GM23338 (cell line): Measurements from ENCODE around the gene IQGAP2. TPM values are rescaled to one million over a fixed set of nuclear protein-coding genes. Genes with fewer than 3 reads are reported as not detected.

Source experiments
- ATAC-seq: fragments of 200-7000 bp; cut with Tn5 transposase; 3 replicates; pipeline ENCODE4 v1.9.1; 2020
- DNase-seq: peaks from one replicate; pipeline ENCODE4 v3.0.0-alpha.2; 2015; ENCODE audit warnings: low spot score
- H2AFZ ChIP-seq: fragments of 200-600 bp; sonication (generic); 2 replicates; pipeline ENCODE4 v1.8.0; 2016; ENCODE audit warnings: antibody characterized with exemption, mild to moderate bottlenecking, moderate library complexity
- H3F3A ChIP-seq: fragments of 200-600 bp; sonication (generic); replicated peaks from 2 replicates; pipeline ENCODE4 v1.8.0; 2017; ENCODE audit warnings: antibody characterized with exemption, mixed run types, low read depth
- H3K27ac ChIP-seq: fragments of 200-600 bp; sonication (generic); 2 replicates; pipeline ENCODE4 v1.6.1; 2016; ENCODE audit warnings: low read depth
- H3K27me3 ChIP-seq: fragments of 200-600 bp; sonication (generic); 2 replicates; pipeline ENCODE4 v1.8.0; 2016; ENCODE audit warnings: mild to moderate bottlenecking, mixed run types, moderate library complexity; ENCODE audit not compliant: insufficient read depth
- H3K36me3 ChIP-seq: fragments of 200-600 bp; sonication (generic); 2 replicates; pipeline ENCODE4 v1.8.0; 2016; ENCODE audit warnings: mild to moderate bottlenecking; ENCODE audit not compliant: insufficient read depth
- H3K4me1 ChIP-seq: fragments of 200-600 bp; sonication (generic); 2 replicates; pipeline ENCODE4 v1.8.0; 2016; ENCODE audit warnings: mild to moderate bottlenecking, moderate library complexity; ENCODE audit not compliant: insufficient read depth
- H3K4me2 ChIP-seq: fragments of 200-600 bp; sonication (generic); 2 replicates; pipeline ENCODE4 v1.7.1; 2017; ENCODE audit warnings: mixed run types
- H3K4me3 ChIP-seq: fragments of 200-600 bp; sonication (generic); 2 replicates; pipeline ENCODE4 v1.6.1; 2016; ENCODE audit warnings: mixed run types
- H3K79me2 ChIP-seq: fragments of 200-600 bp; sonication (generic); replicated peaks from 2 replicates; pipeline ENCODE4 v1.8.0; 2017; ENCODE audit warnings: mild to moderate bottlenecking; ENCODE audit not compliant: insufficient read depth
- H3K9me2 ChIP-seq: fragments of 200-600 bp; sonication (generic); 2 replicates; pipeline ENCODE4 v1.8.0; 2017; ENCODE audit not compliant: insufficient read depth
- H4K20me1 ChIP-seq: fragments of 200-600 bp; sonication (generic); replicated peaks from 2 replicates; pipeline ENCODE4 v1.8.0; 2017; ENCODE audit warnings: mild to moderate bottlenecking; ENCODE audit not compliant: insufficient read depth
- H3K27ac Mint-ChIP-seq: 2 replicates; pipeline ENCODE4 v1.8.0; 2020; ENCODE audit warnings: inconsistent platforms, mild to moderate bottlenecking, moderate library complexity, mixed read lengths
- H3K27me3 Mint-ChIP-seq: 3 replicates; pipeline ENCODE4 v1.8.0; 2022; ENCODE audit warnings: low read depth, mild to moderate bottlenecking, moderate library complexity, mixed read lengths, inconsistent platforms; ENCODE audit not compliant: insufficient read depth, poor library complexity
- H3K36me3 Mint-ChIP-seq: 3 replicates; pipeline ENCODE4 v1.8.0; 2021; ENCODE audit warnings: low read depth, mild to moderate bottlenecking, inconsistent platforms, moderate library complexity, mixed read lengths
- H3K4me1 Mint-ChIP-seq: 3 replicates; pipeline ENCODE4 v1.8.0; 2020; ENCODE audit warnings: mild to moderate bottlenecking, inconsistent platforms, mixed read lengths
- H3K4me3 Mint-ChIP-seq: 3 replicates; pipeline ENCODE4 v1.8.0; 2021; ENCODE audit warnings: moderate library complexity, mild to moderate bottlenecking, inconsistent platforms, mixed read lengths
- H3K9me3 Mint-ChIP-seq: 3 replicates; pipeline ENCODE4 v1.8.0; 2020; ENCODE audit warnings: moderate library complexity, mild to moderate bottlenecking, inconsistent platforms, mixed read lengths
- CREB1 ChIP-seq: fragments of 250-450 bp; sonication (Bioruptor Pico); IDR thresholded peaks from 2 replicates; pipeline ENCODE4 v1.5.0; 2020; ENCODE audit warnings: low read depth, mild to moderate bottlenecking, moderate library complexity
- CTCF ChIP-seq, 2 experiments: fragments of 200-600 bp in 1 of 2; sonication (generic) in 1 of 2; conservative IDR thresholded peaks; 2 replicates each; pipeline versions ENCODE4 v1.5.1 to v1.6.1; 2016 to 2017; ENCODE audit warnings: antibody characterized with exemption in 2 of 2, low read depth in 2 of 2, mild to moderate bottlenecking in 2 of 2, moderate library complexity in 1 of 2
- ETS1 ChIP-seq: IDR thresholded peaks from 2 replicates; pipeline ENCODE4 v1.6.1; 2016; ENCODE audit warnings: antibody characterized with exemption
- EZH2 ChIP-seq: fragments of 200-600 bp; sonication (generic); IDR thresholded peaks from one replicate; pipeline ENCODE4 v1.8.0; 2017; ENCODE audit warnings: antibody characterized with exemption, mild to moderate bottlenecking, low read depth; ENCODE audit not compliant: unreplicated experiment
- JUNB ChIP-seq: IDR thresholded peaks from one replicate; pipeline ENCODE4 v1.6.1; 2016; ENCODE audit warnings: antibody characterized with exemption; ENCODE audit not compliant: unreplicated experiment
- NANOG ChIP-seq: IDR thresholded peaks from 2 replicates; pipeline ENCODE4 v1.6.1; 2016; ENCODE audit warnings: antibody characterized with exemption, borderline replicate concordance
- POLR2AphosphoS5 ChIP-seq: IDR thresholded peaks from 2 replicates; pipeline ENCODE4 v1.6.1; 2016; ENCODE audit warnings: antibody characterized with exemption, low read depth
- STAT1 ChIP-seq: IDR thresholded peaks from one replicate; pipeline ENCODE4 v1.6.1; 2016; ENCODE audit warnings: antibody characterized with exemption; ENCODE audit not compliant: unreplicated experiment
- ZNF331 ChIP-seq: fragments of 250-450 bp; sonication (Bioruptor Pico); IDR thresholded peaks from 2 replicates; pipeline ENCODE4 v1.5.0; 2020; ENCODE audit warnings: low read depth, mild to moderate bottlenecking, moderate library complexity
- polyA plus RNA-seq: library from polyadenylated mRNA; unstranded; fragments of >200 nt; fragmentation: Nextera tagmentation; extraction: Ambion mirVana; gene quantifications from 2 replicates; pipeline ENCODE4 v1.2.1, GENCODE V29; 2016
- total RNA-seq: library from RNA; depleted of rRNA; stranded (reverse); fragments of >200 nt; shearing (Covaris generic); gene quantifications from 2 replicates; pipeline ENCODE4 v1.2.3, GENCODE V29; 2014
- TF ChIP-seq, protein P1 (sequence below): IDR thresholded peaks from one replicate; pipeline ENCODE4 v1.6.1; 2018; ENCODE audit warnings: antibody characterized with exemption; ENCODE audit not compliant: unreplicated experiment
- TF ChIP-seq, protein P2 (sequence below): fragments of 250-450 bp; sonication (Bioruptor Pico); IDR thresholded peaks from 2 replicates; pipeline ENCODE4 v1.5.0; 2020; ENCODE audit warnings: mild to moderate bottlenecking, moderate library complexity

The IQGAP2 gene
- total and polyA plus RNA-seq, 2 experiments from 2014 or later, result 60.0 to 86.5 TPM

GRCh38 chr5:76675364-76675763 is 272.3 kb downstream of the IQGAP2 start:
- H3K36me3 Mint-ChIP-seq, result peaks cover 12% of the 10 kb centered on the region; the same call in 2 of the 3 replicates
- H3K27ac ChIP-seq, result no peak overlapping the region
- no peak overlapping the region for H2AFZ ChIP-seq
- H3K9me2 ChIP-seq, result no peaks in the 10 kb centered on the region; the same call in 1 of the 2 replicates
- no peaks in the 10 kb centered on the region for H3K79me2 ChIP-seq
- H3K27me3 ChIP-seq, result no peaks in the 10 kb centered on the region
- H3K4me3 ChIP-seq, result no peak overlapping the region
- H3K4me3 Mint-ChIP-seq, result no peak overlapping the region
- no peaks in the 10 kb centered on the region; the same call in 1 of the 2 replicates for H3K36me3 ChIP-seq
- no peaks in the 10 kb centered on the region for H3K4me1 ChIP-seq
- no peaks in the 10 kb centered on the region for H4K20me1 ChIP-seq
- TF ChIP-seq CREB1, result no peak
- TF ChIP-seq JUNB, result no peak
- no peak for TF ChIP-seq POLR2AphosphoS5
- TF ChIP-seq, protein P1, sequence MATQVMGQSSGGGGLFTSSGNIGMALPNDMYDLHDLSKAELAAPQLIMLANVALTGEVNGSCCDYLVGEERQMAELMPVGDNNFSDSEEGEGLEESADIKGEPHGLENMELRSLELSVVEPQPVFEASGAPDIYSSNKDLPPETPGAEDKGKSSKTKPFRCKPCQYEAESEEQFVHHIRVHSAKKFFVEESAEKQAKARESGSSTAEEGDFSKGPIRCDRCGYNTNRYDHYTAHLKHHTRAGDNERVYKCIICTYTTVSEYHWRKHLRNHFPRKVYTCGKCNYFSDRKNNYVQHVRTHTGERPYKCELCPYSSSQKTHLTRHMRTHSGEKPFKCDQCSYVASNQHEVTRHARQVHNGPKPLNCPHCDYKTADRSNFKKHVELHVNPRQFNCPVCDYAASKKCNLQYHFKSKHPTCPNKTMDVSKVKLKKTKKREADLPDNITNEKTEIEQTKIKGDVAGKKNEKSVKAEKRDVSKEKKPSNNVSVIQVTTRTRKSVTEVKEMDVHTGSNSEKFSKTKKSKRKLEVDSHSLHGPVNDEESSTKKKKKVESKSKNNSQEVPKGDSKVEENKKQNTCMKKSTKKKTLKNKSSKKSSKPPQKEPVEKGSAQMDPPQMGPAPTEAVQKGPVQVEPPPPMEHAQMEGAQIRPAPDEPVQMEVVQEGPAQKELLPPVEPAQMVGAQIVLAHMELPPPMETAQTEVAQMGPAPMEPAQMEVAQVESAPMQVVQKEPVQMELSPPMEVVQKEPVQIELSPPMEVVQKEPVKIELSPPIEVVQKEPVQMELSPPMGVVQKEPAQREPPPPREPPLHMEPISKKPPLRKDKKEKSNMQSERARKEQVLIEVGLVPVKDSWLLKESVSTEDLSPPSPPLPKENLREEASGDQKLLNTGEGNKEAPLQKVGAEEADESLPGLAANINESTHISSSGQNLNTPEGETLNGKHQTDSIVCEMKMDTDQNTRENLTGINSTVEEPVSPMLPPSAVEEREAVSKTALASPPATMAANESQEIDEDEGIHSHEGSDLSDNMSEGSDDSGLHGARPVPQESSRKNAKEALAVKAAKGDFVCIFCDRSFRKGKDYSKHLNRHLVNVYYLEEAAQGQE, result no peak
- TF ChIP-seq, protein P2, sequence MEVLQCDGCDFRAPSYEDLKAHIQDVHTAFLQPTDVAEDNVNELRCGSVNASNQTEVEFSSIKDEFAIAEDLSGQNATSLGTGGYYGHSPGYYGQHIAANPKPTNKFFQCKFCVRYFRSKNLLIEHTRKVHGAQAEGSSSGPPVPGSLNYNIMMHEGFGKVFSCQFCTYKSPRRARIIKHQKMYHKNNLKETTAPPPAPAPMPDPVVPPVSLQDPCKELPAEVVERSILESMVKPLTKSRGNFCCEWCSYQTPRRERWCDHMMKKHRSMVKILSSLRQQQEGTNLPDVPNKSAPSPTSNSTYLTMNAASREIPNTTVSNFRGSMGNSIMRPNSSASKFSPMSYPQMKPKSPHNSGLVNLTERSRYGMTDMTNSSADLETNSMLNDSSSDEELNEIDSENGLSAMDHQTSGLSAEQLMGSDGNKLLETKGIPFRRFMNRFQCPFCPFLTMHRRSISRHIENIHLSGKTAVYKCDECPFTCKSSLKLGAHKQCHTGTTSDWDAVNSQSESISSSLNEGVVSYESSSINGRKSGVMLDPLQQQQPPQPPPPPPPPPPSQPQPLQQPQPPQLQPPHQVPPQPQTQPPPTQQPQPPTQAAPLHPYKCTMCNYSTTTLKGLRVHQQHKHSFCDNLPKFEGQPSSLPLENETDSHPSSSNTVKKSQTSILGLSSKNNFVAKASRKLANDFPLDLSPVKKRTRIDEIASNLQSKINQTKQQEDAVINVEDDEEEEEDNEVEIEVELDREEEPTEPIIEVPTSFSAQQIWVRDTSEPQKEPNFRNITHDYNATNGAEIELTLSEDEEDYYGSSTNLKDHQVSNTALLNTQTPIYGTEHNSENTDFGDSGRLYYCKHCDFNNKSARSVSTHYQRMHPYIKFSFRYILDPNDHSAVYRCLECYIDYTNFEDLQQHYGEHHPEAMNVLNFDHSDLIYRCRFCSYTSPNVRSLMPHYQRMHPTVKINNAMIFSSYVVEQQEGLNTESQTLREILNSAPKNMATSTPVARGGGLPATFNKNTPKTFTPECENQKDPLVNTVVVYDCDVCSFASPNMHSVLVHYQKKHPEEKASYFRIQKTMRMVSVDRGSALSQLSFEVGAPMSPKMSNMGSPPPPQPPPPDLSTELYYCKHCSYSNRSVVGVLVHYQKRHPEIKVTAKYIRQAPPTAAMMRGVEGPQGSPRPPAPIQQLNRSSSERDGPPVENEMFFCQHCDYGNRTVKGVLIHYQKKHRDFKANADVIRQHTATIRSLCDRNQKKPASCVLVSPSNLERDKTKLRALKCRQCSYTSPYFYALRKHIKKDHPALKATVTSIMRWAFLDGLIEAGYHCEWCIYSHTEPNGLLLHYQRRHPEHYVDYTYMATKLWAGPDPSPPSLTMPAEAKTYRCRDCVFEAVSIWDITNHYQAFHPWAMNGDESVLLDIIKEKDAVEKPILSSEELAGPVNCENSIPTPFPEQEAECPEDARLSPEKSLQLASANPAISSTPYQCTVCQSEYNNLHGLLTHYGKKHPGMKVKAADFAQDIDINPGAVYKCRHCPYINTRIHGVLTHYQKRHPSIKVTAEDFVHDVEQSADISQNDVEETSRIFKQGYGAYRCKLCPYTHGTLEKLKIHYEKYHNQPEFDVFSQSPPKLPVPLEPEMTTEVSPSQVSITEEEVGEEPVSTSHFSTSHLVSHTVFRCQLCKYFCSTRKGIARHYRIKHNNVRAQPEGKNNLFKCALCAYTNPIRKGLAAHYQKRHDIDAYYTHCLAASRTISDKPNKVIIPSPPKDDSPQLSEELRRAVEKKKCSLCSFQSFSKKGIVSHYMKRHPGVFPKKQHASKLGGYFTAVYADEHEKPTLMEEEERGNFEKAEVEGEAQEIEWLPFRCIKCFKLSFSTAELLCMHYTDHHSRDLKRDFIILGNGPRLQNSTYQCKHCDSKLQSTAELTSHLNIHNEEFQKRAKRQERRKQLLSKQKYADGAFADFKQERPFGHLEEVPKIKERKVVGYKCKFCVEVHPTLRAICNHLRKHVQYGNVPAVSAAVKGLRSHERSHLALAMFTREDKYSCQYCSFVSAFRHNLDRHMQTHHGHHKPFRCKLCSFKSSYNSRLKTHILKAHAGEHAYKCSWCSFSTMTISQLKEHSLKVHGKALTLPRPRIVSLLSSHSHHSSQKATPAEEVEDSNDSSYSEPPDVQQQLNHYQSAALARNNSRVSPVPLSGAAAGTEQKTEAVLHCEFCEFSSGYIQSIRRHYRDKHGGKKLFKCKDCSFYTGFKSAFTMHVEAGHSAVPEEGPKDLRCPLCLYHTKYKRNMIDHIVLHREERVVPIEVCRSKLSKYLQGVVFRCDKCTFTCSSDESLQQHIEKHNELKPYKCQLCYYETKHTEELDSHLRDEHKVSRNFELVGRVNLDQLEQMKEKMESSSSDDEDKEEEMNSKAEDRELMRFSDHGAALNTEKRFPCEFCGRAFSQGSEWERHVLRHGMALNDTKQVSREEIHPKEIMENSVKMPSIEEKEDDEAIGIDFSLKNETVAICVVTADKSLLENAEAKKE (CRISPR knock-in tag), result no peak
- no peak for TF ChIP-seq CTCF (conservative IDR thresholded peaks at IDR 0.05; ENCODE audit: low read depth in 2 of 2)
- no peak for TF ChIP-seq STAT1
- no peak for TF ChIP-seq ZNF331 (CRISPR knock-in tag)
- TF ChIP-seq EZH2, result no peak
- no peak for TF ChIP-seq NANOG
- no peak for TF ChIP-seq ETS1
- DNase-seq (no peak), ATAC-seq (no peak)
- no peak overlapping the region for H3K27ac Mint-ChIP-seq
- H3K4me1 Mint-ChIP-seq, result 0 out of 3 replicates have a peak, but pooled peaks cover 3% of the 10 kb centered on the region
- H3K9me3 Mint-ChIP-seq, result no peaks in the 10 kb centered on the region
- no peaks in the 10 kb centered on the region for H3F3A ChIP-seq
- no peaks in the 10 kb centered on the region for H3K27me3 Mint-ChIP-seq
- no peak overlapping the region for H3K4me2 ChIP-seq
